Measurements from ENCODE around the gene SS18.

SS18 gene

DNA sequence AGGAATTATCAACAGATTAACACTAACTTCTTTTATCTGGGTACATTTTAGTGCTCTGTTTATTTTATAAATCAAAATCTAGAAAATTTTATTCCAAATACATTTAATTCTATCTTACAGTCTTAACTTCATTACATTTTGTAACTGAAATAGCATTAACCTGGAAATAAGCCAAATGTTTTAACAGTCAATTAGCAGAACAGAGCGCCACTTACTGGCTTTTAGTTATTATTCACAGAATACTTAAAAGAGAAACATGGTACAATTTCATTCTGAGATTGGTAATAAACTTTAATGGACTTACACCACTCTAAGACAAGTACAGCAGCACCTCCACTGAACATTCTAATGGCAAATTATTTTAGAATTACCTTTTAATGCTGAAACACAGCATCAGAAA lies 38.6 kb downstream of the SS18 start:
- no peak for DNase-seq (ENCODE audit: low read depth)

DNA sequence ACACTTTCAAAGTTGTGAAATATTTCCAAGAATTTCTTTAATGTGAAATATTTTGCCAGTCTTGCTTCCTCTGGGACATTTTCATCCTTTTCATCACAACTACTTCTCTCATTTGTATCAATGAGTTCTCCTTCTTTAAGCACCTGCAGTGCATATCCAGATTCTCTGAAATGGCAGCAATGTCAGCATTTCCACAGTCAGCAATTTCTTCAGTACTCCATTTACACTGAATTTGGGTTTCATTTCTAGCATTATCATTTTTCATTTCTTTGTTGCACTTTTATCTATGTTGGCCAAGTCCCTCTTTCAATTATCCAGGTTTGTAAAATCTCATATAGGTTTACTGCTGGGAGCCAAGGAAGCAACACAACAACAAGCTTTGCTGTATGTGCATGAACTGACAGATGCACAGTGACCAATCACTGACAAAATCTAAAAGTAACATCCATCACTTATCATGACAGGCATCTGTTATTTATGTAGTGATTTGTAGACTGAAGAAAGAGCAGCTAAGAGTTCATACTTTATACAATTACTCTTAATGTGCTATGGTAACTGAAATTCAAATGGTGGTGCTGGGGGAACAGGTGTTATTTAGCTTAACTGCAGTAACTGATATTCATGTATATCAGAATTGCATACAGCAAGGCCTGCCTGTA lies 43.9 kb downstream of the SS18 start:
- no peak overlapping the region for H3K4me3 ChIP-seq (ENCODE audit: low read depth, low read length)
- no peak for DNase-seq (ENCODE audit: low read depth)
- no peak for TF ChIP-seq CTCF (IDR thresholded peaks at IDR 0.05; ENCODE audit: low read depth, low read length, missing control alignments)

More for the DNA sequence above, 38.6 kb downstream of the SS18 start:
- TF ChIP-seq CTCF (IDR thresholded peaks at IDR 0.05; ENCODE audit: low read depth, low read length, missing control alignments) = no peak
- H3K4me3 ChIP-seq (ENCODE audit: low read depth, low read length) = no peak overlapping the region

GRCh38 chr18:26044807-26045206 lies 45.6 kb downstream of the SS18 start:
- DNase-seq (ENCODE audit: low read depth) = no peak
- TF ChIP-seq CTCF (IDR thresholded peaks at IDR 0.05; ENCODE audit: low read depth, low read length, missing control alignments) = no peak
- no peak overlapping the region for H3K4me3 ChIP-seq (ENCODE audit: low read depth, low read length)

DNA sequence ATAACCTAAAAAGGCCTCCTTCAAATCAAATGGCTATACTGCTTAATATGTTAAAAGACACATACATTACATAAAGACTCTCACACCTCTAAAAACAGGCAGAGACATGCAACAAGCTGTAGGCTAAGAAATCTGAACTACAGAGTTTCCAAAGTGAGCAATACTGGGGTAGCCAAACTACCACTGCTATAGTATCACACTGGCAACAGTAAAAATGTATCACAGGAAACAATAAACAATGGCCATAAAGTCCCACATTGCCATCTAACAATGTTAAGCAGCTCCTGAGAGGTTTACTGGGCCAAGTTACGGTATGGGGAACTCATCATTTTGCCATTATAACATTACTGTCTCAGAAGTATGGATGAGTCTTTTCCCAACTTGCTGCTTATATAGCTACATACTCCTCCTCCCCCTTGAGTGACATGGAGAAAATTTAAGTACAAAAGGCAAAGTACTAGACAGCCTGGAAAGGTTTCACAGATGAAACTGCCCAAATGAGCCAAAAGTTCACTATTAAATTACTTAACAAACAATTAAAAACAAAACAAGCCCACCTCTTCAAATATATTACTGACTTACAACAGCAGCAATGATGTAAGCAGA lies 50.3 kb downstream of the SS18 start:
- no peak for TF ChIP-seq CTCF (IDR thresholded peaks at IDR 0.05; ENCODE audit: low read depth, low read length, missing control alignments)
- H3K4me3 ChIP-seq (ENCODE audit: low read depth, low read length) = no peak overlapping the region
- no peak for DNase-seq (ENCODE audit: low read depth)

- no peak overlapping the region for H3K4me3 ChIP-seq (ENCODE audit: low read depth, low read length)
- no peak for DNase-seq (ENCODE audit: low read depth)
These were observed 51.2 kb downstream of the SS18 start for GRCh38 chr18:26039203-26039602.

GRCh38 chr18:26036635-26037034 lies 53.8 kb downstream of the SS18 start:
- no peak overlapping the region for H3K4me3 ChIP-seq (ENCODE audit: low read depth, low read length)
- no peak for DNase-seq (ENCODE audit: low read depth)
- no peak for TF ChIP-seq CTCF (IDR thresholded peaks at IDR 0.05; ENCODE audit: low read depth, low read length, missing control alignments)

More at GRCh38 chr18:26039203-26039602, 51.2 kb downstream of the SS18 start:
- no peak for TF ChIP-seq CTCF (IDR thresholded peaks at IDR 0.05; ENCODE audit: low read depth, low read length, missing control alignments)
